Upper lobe of left lung (tissue), 6 donors: ENCODE results near the gene FAM185A. TPM values are rescaled to one million over a fixed set of nuclear protein-coding genes. Genes with fewer than 3 reads are reported as not detected.
"Not testable (repeated sequence)": the region's sequence is repeated elsewhere in the genome, so short reads cannot be mapped to it uniquely, and the experiment has no call there.

Experiments
- ATAC-seq, 2 donors: fragments of 200-7000 bp; cut with Tn5 transposase; one replicate each; pipeline ENCODE4 v1.9.1; 2022; ENCODE audit warnings: mild to moderate bottlenecking in 2 of 2, moderate library complexity in 2 of 2; ENCODE audit not compliant: low FRiP score in 2 of 2
- DNase-seq, 2 donors: peaks; one replicate each; pipeline ENCODE4 v3.0.0-alpha.2; 2019 to 2020
- H3K27ac ChIP-seq, 4 donors: fragments of 200-600 bp; sonication (generic); one replicate each; pipeline ENCODE4 v1.5.1; 2016 to 2019
- H3K27me3 ChIP-seq, 4 donors: fragments of 200-600 bp; sonication (generic); one replicate each; pipeline ENCODE4 v1.5.1; 2017 to 2019
- H3K36me3 ChIP-seq, 4 donors: fragments of 200-600 bp; sonication (generic); one replicate each; pipeline ENCODE4 v1.5.1; 2016 to 2019
- H3K4me1 ChIP-seq, 4 donors: fragments of 200-600 bp; sonication (generic); one replicate each; pipeline ENCODE4 v1.5.1; 2018 to 2019
- H3K4me3 ChIP-seq, 4 donors: fragments of 200-600 bp; sonication (generic); one replicate each; pipeline ENCODE4 v1.5.1; 2017 to 2019; ENCODE audit warnings: mild to moderate bottlenecking in 2 of 4, moderate library complexity in 1 of 4
- H3K9me3 ChIP-seq, 4 donors: fragments of 200-600 bp; sonication (generic); one replicate each; pipeline ENCODE4 v1.5.1; 2018 to 2019
- POLR2A ChIP-seq, 4 donors: fragments of 450-650 bp; IDR thresholded peaks; one replicate each; pipeline ENCODE4 v1.5.1; 2016 to 2017; ENCODE audit warnings: antibody characterized with exemption in 4 of 4, mild to moderate bottlenecking in 2 of 4
- POLR2AphosphoS5 ChIP-seq, 2 donors: sonication (generic); formaldehyde crosslinking; IDR thresholded peaks; one replicate each; pipeline ENCODE4 v1.5.1; 2017; ENCODE audit warnings: antibody characterized with exemption in 2 of 2
- WGBS, 2 donors: methylation state at CpG; one replicate each; pipeline ENCODE4 v1.1.5; 2017 to 2018; 5-methylcytosine and 5-hydroxymethylcytosine counted together
- total RNA-seq, 6 donors: library from RNA; depleted of rRNA in 4 of 6; stranded (reverse); fragments of >200 nt in 4 of 6; gene quantifications; one replicate each; pipeline versions ENCODE4 v1.1.0 to v1.2.1, GENCODE V29; 2016 to 2021
- TF ChIP-seq, protein P1 (sequence below), 6 experiments: fragments of 450-650 bp in 4 of 6; fragments of 200-600 bp in 2 of 6; sonication (generic) in 2 of 6; IDR thresholded peaks; one replicate each; pipeline ENCODE4 v1.5.1; 2016 to 2019; ENCODE audit warnings: antibody characterized with exemption in 6 of 6
- donor health status: DM: no; HTN: no; CAD: no; lungs with moderate emphysema.
- donor health status: DM: no; HTN: yes; CAD: no; lungs with severe emphysema.

Gene FAM185A
- 10 to 100 TPM in 5 of 6 donors, 1 to 10 TPM in 1; 6.2 to 55.5 (median 13.5) TPM for total RNA-seq

DNA sequence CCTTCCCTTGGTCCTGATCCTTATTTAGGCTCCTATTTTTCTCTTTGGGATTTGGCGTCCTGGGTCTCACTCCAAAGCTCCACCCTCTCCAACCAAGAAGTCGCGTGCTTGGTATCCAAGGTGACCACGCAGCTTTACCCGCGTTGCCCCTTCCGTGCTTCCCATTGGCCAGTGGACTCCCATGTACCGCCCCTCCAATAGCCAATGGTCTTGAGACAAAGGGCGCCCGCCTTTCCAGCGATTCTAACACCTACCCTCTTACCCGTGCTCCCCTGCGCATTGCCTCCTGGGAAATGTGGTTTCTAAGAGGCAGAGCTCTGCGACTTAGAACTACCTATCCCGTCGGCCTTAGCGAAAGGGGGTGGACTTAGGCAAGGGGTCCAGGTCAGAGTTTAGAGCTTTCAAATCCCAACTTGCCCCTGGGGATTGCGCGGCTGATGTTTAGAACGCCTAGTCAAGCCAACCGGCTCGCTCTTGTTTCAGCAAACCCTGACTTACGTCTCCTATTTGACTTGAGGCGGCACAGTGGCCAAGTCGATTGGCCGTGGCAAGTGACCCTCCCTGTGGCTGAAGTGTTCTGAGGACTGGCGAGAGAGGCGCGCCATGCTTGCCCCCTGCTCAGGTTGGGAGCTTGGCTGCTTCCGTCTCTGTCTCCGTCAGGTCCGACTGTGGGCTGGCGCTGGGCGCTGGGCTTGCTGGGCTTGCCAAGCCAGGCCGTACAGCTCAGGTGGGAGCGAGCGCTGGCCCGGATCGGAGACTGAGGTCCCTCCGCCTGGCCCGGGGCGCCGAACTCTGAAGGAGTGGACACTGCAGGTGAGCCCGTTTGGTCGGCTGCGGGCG lies at the start of gene FAM185A:
Gene FAM185A, plus strand, starts transcription at position 395 of the 840 bp plus-strand sequence. Its CDS starts 209 bp downstream, at position 604.
- peak within 1 kb of the TSS; percentile 38 to 82 (median 72) for H3K27ac ChIP-seq
- H3K4me3 ChIP-seq = peak within 1 kb of the TSS; percentile 23 to 72 (median 65)
- DNase-seq (peak; percentile 90 to 100), ATAC-seq (peak; percentile 100)
- H3K36me3 ChIP-seq, H3K9me3 ChIP-seq, H3K27me3 ChIP-seq: not testable (repeated sequence)
- 0% methylated on average over 10 to 30 of the region's 47 CpGs for WGBS, 2 donors
- peaks cover 9 to 16% (median 11%) of the 10 kb centered on the region in 4 donors for H3K4me1 ChIP-seq
- TF ChIP-seq, protein P1, sequence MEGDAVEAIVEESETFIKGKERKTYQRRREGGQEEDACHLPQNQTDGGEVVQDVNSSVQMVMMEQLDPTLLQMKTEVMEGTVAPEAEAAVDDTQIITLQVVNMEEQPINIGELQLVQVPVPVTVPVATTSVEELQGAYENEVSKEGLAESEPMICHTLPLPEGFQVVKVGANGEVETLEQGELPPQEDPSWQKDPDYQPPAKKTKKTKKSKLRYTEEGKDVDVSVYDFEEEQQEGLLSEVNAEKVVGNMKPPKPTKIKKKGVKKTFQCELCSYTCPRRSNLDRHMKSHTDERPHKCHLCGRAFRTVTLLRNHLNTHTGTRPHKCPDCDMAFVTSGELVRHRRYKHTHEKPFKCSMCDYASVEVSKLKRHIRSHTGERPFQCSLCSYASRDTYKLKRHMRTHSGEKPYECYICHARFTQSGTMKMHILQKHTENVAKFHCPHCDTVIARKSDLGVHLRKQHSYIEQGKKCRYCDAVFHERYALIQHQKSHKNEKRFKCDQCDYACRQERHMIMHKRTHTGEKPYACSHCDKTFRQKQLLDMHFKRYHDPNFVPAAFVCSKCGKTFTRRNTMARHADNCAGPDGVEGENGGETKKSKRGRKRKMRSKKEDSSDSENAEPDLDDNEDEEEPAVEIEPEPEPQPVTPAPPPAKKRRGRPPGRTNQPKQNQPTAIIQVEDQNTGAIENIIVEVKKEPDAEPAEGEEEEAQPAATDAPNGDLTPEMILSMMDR (IDR thresholded peaks at IDR 0.05) = peak in 1 of 6 experiments; percentile 5
- TF ChIP-seq POLR2AphosphoS5 (IDR thresholded peaks at IDR 0.05) (peak; percentile 37 to 81), POLR2A (IDR thresholded peaks at IDR 0.05) (peak in 1 of 4 donors; percentile 65)

DNA sequence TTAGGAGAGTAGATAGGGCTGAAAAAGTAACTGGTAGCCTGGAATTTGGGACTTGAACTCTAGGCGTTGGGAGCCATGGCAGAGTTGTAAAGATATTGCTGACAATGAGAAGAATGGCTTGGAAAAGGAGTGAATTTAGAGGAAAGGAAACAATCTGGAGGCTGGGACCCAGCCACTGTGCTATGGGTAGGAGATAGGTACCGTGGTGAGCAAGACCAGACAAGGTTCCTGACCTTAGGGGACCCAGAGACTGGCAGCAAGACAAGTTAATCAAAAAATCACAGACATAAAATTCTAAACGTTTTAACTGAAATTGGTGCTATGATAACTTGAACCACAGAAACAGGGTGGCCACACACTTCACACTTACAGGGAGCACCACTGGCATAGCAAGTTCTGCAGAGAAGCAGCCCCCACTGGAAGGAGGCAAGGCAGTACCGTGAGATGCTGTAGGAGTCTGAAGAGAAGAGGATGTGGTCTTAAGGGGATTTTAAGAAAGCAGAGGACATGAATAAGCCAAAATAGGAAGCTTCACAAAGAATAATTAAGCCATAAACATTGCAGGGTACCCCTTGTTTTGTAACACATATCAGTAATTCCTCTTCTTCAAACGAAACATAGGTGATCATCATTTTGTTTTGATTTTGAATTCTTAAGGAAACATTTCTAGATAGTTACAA lies 35.6 kb upstream of the FAM185A start:
- H3K9me3 ChIP-seq, H3K27me3 ChIP-seq, DNase-seq, H3K36me3 ChIP-seq, H3K4me3 ChIP-seq, H3K4me1 ChIP-seq, ATAC-seq: not testable (repeated sequence)
- peak overlapping the region in 1 of 4 donors; percentile 35 for H3K27ac ChIP-seq
- WGBS, 2 donors = 47 to 50% methylated on average over 5 of the region's 5 CpGs

- not testable (repeated sequence) for H3K4me3 ChIP-seq, DNase-seq, H3K4me1 ChIP-seq, H3K36me3 ChIP-seq, H3K27me3 ChIP-seq, H3K9me3 ChIP-seq, H3K27ac ChIP-seq, ATAC-seq
- WGBS, 2 donors = no CpG with 5 or more reads among the region's 1 CpG
Measured at GRCh38 chr7:102713691-102714080, 35.1 kb upstream of the FAM185A start.

GRCh38 chr7:102714774-102715522 lies 33.9 kb upstream of the FAM185A start:
- DNase-seq = not testable (repeated sequence)
- WGBS, 2 donors = 57 to 74% methylated on average over 3 to 5 of the region's 6 CpGs

DNA sequence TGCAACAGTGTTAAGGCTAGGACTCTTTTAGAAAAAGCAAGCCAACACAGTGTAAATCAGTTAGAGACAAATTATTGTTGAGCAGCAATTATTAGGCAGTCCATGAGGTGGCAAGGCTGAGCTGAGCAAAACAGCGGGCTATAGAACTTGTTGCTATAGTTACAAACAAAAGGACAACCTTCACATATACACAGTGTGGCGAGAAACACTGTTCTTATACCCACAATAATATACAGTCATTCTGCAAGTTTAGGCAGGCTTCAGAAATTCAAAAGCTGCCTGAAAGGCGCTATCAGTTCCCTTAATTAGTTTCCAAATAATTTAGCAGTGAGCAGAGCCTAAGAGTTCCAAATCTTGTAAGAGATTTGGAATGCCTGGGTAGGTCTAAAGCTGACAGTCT lies 33.1 kb upstream of the FAM185A start:
- DNase-seq, H3K36me3 ChIP-seq, H3K27ac ChIP-seq, H3K27me3 ChIP-seq, H3K4me1 ChIP-seq, H3K9me3 ChIP-seq, H3K4me3 ChIP-seq: not testable (repeated sequence)
- ATAC-seq = peak; percentile 45 to 51
- 40 to 79% methylated on average over 2 to 3 of the region's 3 CpGs for WGBS, 2 donors

More at GRCh38 chr7:102714774-102715522, 33.9 kb upstream of the FAM185A start:
- not testable (repeated sequence) for H3K36me3 ChIP-seq, H3K27ac ChIP-seq, H3K4me3 ChIP-seq, H3K4me1 ChIP-seq, ATAC-seq, H3K27me3 ChIP-seq, H3K9me3 ChIP-seq

GRCh38 chr7:102718491-102718890 lies 30.3 kb upstream of the FAM185A start:
- H3K4me1 ChIP-seq, H3K36me3 ChIP-seq, H3K27me3 ChIP-seq, H3K9me3 ChIP-seq, H3K4me3 ChIP-seq, DNase-seq, ATAC-seq, H3K27ac ChIP-seq: not testable (repeated sequence)

- ATAC-seq, H3K9me3 ChIP-seq, H3K4me1 ChIP-seq, H3K27me3 ChIP-seq, H3K4me3 ChIP-seq, H3K36me3 ChIP-seq, DNase-seq, H3K27ac ChIP-seq: not testable (repeated sequence)
- WGBS, 2 donors = 83 to 85% methylated on average over 5 of the region's 5 CpGs
Measured at GRCh38 chr7:102726170-102726569, 22.6 kb upstream of the FAM185A start.

DNA sequence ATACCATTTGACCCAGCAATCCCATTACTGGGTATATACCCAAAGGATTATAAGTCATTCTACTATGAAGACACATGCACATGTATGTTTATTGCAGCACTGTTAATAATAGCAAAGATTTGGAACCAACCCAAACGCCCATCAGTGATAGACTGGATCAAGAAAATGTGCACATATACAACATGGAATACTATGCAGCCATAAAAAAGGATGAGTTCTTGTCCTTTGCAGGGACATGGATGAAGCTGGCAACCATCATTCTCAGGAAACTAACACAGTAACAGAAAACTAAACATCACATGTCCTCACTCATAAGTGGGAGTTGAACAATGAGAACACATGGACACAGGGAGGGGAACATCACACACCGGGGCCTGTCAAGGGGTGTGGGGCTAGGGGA lies 19.1 kb upstream of the FAM185A start:
- ATAC-seq, H3K36me3 ChIP-seq, H3K9me3 ChIP-seq, H3K4me3 ChIP-seq, H3K4me1 ChIP-seq, H3K27ac ChIP-seq, DNase-seq, H3K27me3 ChIP-seq: not testable (repeated sequence)
- WGBS, 2 donors = 78 to 94% methylated on average over 2 of the region's 2 CpGs

DNA sequence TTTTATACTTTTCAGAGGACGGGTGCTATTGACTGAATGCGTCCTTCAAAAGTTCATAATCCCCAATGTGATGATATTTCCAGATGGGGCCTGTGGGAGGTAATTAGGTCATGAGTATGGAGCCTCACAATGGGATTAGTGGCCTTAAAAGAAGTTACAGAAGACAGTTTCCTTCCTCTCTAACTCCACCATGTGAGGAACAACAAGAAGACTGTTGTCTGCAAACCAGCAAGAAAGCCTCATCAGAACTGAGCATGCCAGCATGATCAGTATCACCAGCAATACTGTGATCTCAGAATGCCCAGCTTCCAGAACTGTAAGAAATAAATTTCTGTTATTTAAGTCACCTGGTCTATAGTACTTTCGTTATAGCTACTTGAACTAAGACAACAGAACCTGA lies 18.4 kb upstream of the FAM185A start:
- not testable (repeated sequence) for DNase-seq, H3K27ac ChIP-seq, H3K4me3 ChIP-seq, H3K27me3 ChIP-seq, H3K36me3 ChIP-seq, H3K4me1 ChIP-seq, ATAC-seq, H3K9me3 ChIP-seq
- WGBS, 2 donors = 88 to 91% methylated on average over 3 of the region's 3 CpGs

DNA sequence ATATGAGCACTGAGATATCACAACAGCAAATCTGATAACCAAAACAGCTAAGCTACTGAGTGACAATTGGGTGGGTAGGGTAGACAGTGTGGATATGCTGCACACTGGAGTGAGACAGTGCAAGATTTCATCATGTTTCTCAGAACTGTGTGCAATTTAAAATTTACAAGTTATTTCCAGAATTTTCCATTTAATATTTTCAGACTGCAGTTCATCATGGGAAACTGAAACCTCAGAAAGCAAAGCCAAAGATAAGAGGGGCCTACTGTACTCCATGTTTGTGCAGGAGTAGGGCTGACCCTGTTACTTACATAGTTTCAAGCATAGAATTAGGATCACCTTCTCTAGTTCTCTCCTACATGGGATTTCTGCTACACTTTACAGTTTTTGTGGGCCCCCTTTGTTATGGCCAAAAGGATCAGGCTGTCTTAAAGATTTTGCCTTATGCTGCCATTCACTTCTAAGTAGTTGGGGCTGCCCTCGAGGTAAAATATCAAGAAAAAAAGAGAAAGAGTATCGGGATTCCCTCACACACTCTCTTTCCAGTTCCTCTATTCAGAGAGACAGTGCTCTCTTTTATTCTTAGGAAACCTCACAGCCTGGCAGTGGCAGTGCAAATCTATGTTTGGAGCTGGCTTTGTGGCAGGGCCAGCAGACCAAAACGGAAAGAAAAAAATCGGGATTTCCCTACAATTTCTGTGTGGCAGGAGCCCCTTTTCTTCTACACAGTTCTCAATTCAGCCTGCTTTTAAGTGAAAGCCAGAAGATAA lies 6.6 kb upstream of the FAM185A start:
- not testable (repeated sequence) for H3K9me3 ChIP-seq, H3K36me3 ChIP-seq, H3K4me1 ChIP-seq, H3K27me3 ChIP-seq, H3K4me3 ChIP-seq, H3K27ac ChIP-seq, DNase-seq
- WGBS, 2 donors = 49 to 51% methylated on average over 3 of the region's 4 CpGs
- ATAC-seq = peak in 1 of 2 donors; percentile 55

DNA sequence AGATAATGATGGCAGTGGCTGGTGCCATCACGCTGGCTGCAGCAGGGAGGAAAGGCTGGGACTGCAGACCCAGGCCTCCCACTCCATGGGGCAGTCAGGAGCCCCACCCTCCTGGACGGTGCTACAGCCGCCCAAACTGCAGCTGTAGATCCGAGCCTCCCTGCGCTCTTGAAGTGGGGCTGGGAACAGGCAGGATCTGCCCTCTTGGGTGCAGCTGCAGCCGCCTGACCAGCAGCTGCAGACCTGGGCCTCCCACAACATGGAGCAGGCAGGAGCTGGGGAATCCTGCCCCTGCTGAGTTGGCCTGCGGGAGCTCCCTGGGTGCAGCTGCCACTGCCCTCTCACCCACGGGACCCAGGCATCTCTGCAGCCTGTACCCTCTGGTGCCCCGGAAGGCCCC lies 4.9 kb upstream of the FAM185A start:
- not testable (repeated sequence) for H3K4me1 ChIP-seq, H3K27ac ChIP-seq, H3K36me3 ChIP-seq, ATAC-seq, H3K27me3 ChIP-seq, H3K4me3 ChIP-seq, H3K9me3 ChIP-seq
- 80 to 100% methylated on average over 2 of the region's 9 CpGs for WGBS, 2 donors
- peak in 1 of 2 donors; percentile 19 for DNase-seq
